Lower lobe of right lung (tissue), 2 donors: ENCODE results near the gene CCDC149. TPM values are rescaled to one million over a fixed set of nuclear protein-coding genes. Genes with fewer than 3 reads are reported as not detected.

Source experiments
- ATAC-seq, 2 donors: fragments of 200-7000 bp; cut with Tn5 transposase; one replicate each; pipeline ENCODE4 v1.9.1; 2020 to 2022; ENCODE audit warnings: mild to moderate bottlenecking in 2 of 2, moderate library complexity in 2 of 2
- DNase-seq: peaks from one replicate; pipeline ENCODE4 v3.0.0-alpha.2; 2020
- H3K27ac ChIP-seq: fragments of 200-600 bp; one replicate; pipeline ENCODE4 v1.8.0; 2022
- H3K27me3 ChIP-seq: fragments of 200-600 bp; one replicate; pipeline ENCODE4 v1.8.0; 2022; ENCODE audit warnings: low read depth
- H3K36me3 ChIP-seq: fragments of 200-600 bp; one replicate; pipeline ENCODE4 v1.8.0; 2022; ENCODE audit warnings: mild to moderate bottlenecking
- H3K4me1 ChIP-seq: fragments of 200-600 bp; one replicate; pipeline ENCODE4 v1.8.0; 2022
- H3K4me3 ChIP-seq: fragments of 200-600 bp; one replicate; pipeline ENCODE4 v1.8.0; 2022; ENCODE audit warnings: mild to moderate bottlenecking
- H3K9me3 ChIP-seq: fragments of 200-600 bp; one replicate; pipeline ENCODE4 v1.8.0; 2022
- intact Hi-C: fragments of 100-400 bp; cut with DNase I; formaldehyde crosslinking; loops from one replicate; pipeline ENCODE4 v1.11.0; 2022
- total RNA-seq: library from RNA; stranded (reverse); fragmentation: NEBNext Ultra II Directional; extraction: Animal tissue kit (Norgen Biotek cat#: 25700); gene quantifications from one replicate; pipeline ENCODE4 v1.2.1, GENCODE V29; 2021
- TF ChIP-seq, protein P1 (sequence below): fragments of 200-600 bp; IDR thresholded peaks from one replicate; pipeline ENCODE4 v1.8.0; 2022; ENCODE audit warnings: antibody characterized with exemption, mild to moderate bottlenecking
- donor health status: DM: no; HTN: yes; CAD: no; lungs with severe emphysema.

Gene CCDC149
- total RNA-seq, 1 donor from 2014 or later, result 23.8 TPM

DNA sequence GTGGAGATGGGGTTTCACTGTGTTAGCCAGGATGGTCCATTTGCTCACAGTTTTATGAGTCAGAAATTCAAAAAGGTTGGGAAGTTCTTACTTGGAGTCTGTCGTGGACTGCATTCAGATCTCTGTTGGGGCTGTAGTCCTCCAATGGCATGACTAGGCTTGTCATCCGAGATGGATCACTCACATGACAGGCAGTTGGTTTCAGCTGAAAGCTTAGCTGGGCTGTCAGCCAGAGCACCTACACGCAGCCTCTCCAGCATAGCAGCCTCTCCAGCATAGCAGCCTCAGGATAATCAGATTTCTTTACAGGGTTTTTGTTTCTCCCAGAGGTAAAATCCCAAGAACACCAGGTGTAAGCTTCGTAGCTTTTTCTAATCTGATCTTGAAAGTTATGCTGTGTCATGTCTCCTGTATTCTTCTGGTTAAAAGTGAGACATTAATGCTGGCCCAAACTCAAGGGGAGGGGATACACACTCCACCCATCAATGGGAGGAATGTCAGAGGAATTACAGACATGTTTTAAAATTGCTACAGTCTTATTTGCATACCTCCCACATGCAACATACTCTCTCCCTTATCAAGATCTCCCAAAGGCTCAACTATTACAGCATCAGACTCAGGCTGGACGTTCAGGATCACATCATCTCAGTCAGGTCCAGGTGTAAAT, 149.1 kb downstream of the CCDC149 start:
- H3K4me3 ChIP-seq, result no peak overlapping the region
- no peaks in the 10 kb centered on the region for H3K4me1 ChIP-seq
- ATAC-seq (peak; percentile 58 to 64), DNase-seq (no peak)
- no peak overlapping the region for H3K27ac ChIP-seq
- H3K27me3 ChIP-seq, result no peaks in the 10 kb centered on the region
- H3K9me3 ChIP-seq, result no peaks in the 10 kb centered on the region
- intact Hi-C loops, result no loop called here
- TF ChIP-seq, protein P1, sequence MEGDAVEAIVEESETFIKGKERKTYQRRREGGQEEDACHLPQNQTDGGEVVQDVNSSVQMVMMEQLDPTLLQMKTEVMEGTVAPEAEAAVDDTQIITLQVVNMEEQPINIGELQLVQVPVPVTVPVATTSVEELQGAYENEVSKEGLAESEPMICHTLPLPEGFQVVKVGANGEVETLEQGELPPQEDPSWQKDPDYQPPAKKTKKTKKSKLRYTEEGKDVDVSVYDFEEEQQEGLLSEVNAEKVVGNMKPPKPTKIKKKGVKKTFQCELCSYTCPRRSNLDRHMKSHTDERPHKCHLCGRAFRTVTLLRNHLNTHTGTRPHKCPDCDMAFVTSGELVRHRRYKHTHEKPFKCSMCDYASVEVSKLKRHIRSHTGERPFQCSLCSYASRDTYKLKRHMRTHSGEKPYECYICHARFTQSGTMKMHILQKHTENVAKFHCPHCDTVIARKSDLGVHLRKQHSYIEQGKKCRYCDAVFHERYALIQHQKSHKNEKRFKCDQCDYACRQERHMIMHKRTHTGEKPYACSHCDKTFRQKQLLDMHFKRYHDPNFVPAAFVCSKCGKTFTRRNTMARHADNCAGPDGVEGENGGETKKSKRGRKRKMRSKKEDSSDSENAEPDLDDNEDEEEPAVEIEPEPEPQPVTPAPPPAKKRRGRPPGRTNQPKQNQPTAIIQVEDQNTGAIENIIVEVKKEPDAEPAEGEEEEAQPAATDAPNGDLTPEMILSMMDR, result no peak
- H3K36me3 ChIP-seq, result no peaks in the 10 kb centered on the region

Other genes starting within 250 kb of the CCDC149 start
- gene SOD3, start 117.5 kb downstream of the CCDC149 start, total RNA-seq, result 111 TPM
- gene LGI2, start 117.9 kb upstream of the CCDC149 start, total RNA-seq, result 1.3 TPM
- 11.3 TPM for gene SEPSECS, start 247.4 kb upstream of the CCDC149 start, total RNA-seq